ENCODE data around the gene ECI1.
"Not testable (repeated sequence)": the region's sequence is repeated elsewhere in the genome, so short reads cannot be mapped to it uniquely, and the experiment has no call there.

Gene ECI1

GRCh38 chr16:2204416-2205103 lies 46.8 kb downstream of the ECI1 start:
- peak overlapping the region; percentile 70 for H3K4me3 ChIP-seq (ENCODE audit: low read depth, low read length)
- DNase-seq (ENCODE audit: low read depth): no peak

- DNase-seq (ENCODE audit: low read depth): not testable (repeated sequence)
These were observed 48.2 kb downstream of the ECI1 start for GRCh38 chr16:2203119-2203688.

GRCh38 chr16:2200313-2200712 lies 51.1 kb downstream of the ECI1 start:
- H3K4me3 ChIP-seq (ENCODE audit: low read depth, low read length): no peak overlapping the region

More at GRCh38 chr16:2203119-2203688, 48.2 kb downstream of the ECI1 start:
- H3K4me3 ChIP-seq (ENCODE audit: low read depth, low read length): not testable (repeated sequence)

GRCh38 chr16:2199621-2200139 lies 51.7 kb downstream of the ECI1 start:
- no peak overlapping the region for H3K4me3 ChIP-seq (ENCODE audit: low read depth, low read length)
- no peak for DNase-seq (ENCODE audit: low read depth)

More at GRCh38 chr16:2200313-2200712, 51.1 kb downstream of the ECI1 start:
- no peak for DNase-seq (ENCODE audit: low read depth)

- no peak for DNase-seq (ENCODE audit: low read depth)
- H3K4me3 ChIP-seq (ENCODE audit: low read depth, low read length): no peak overlapping the region
These were observed 52.3 kb downstream of the ECI1 start for GRCh38 chr16:2199095-2199494.

GRCh38 chr16:2198283-2198682 lies 53.1 kb downstream of the ECI1 start:
- DNase-seq (ENCODE audit: low read depth): no peak
- no peak overlapping the region for H3K4me3 ChIP-seq (ENCODE audit: low read depth, low read length)

GRCh38 chr16:2197765-2198164 lies 53.6 kb downstream of the ECI1 start:
- H3K4me3 ChIP-seq (ENCODE audit: low read depth, low read length): no peak overlapping the region
- DNase-seq (ENCODE audit: low read depth): no peak

GRCh38 chr16:2196981-2197511 lies 54.3 kb downstream of the ECI1 start:
- no peak for DNase-seq (ENCODE audit: low read depth)
- peak overlapping the region; percentile 15 for H3K4me3 ChIP-seq (ENCODE audit: low read depth, low read length)

GRCh38 chr16:2196162-2196980 lies 55.0 kb downstream of the ECI1 start, which contains the start of gene CASKIN1:
Gene CASKIN1 (minus strand): TSS chr16:2196605. CDS start chr16:2196432, 173 bp downstream.
- DNase-seq (ENCODE audit: low read depth): no peak
- peak within 1 kb of the TSS; percentile 41 for H3K4me3 ChIP-seq (ENCODE audit: low read depth, low read length)

GRCh38 chr16:2195322-2196161 lies 55.8 kb downstream of the ECI1 start:
- peak overlapping the region; percentile 41 for H3K4me3 ChIP-seq (ENCODE audit: low read depth, low read length)
- no peak for DNase-seq (ENCODE audit: low read depth)

- no peak for DNase-seq (ENCODE audit: low read depth)
- H3K4me3 ChIP-seq (ENCODE audit: low read depth, low read length): no peak overlapping the region
These were observed 56.5 kb downstream of the ECI1 start for GRCh38 chr16:2194852-2195321.

- no peak for DNase-seq (ENCODE audit: low read depth)
- H3K4me3 ChIP-seq (ENCODE audit: low read depth, low read length): no peak overlapping the region
These were observed 57.1 kb downstream of the ECI1 start for GRCh38 chr16:2194166-2194834.

- no peak overlapping the region for H3K4me3 ChIP-seq (ENCODE audit: low read depth, low read length)
- no peak for DNase-seq (ENCODE audit: low read depth)
These were observed 60.0 kb downstream of the ECI1 start for GRCh38 chr16:2191446-2191706.

GRCh38 chr16:2190659-2191445 lies 60.5 kb downstream of the ECI1 start:
- no peak for DNase-seq (ENCODE audit: low read depth)
- H3K4me3 ChIP-seq (ENCODE audit: low read depth, low read length): no peak overlapping the region

GRCh38 chr16:2190002-2190658 lies 61.3 kb downstream of the ECI1 start:
- H3K4me3 ChIP-seq (ENCODE audit: low read depth, low read length): no peak overlapping the region
- no peak for DNase-seq (ENCODE audit: low read depth)

All from skeletal muscle cell (primary cell).